Hematopoietic multipotent progenitor cell treated with erythropoietin and hydrocortisone succinate and interleukin-3 and kit ligand, for 15 days (in vitro differentiated cells): Measurements from ENCODE around the gene SELP.
"Not testable (repeated sequence)": the region's sequence is repeated elsewhere in the genome, so short reads cannot be mapped to it uniquely, and the experiment has no call there.

Source experiments
- DNase-seq: peaks from one replicate; pipeline ENCODE4 v3.0.0-alpha.2; 2015; ENCODE audit warnings: low spot score

The SELP gene

DNA sequence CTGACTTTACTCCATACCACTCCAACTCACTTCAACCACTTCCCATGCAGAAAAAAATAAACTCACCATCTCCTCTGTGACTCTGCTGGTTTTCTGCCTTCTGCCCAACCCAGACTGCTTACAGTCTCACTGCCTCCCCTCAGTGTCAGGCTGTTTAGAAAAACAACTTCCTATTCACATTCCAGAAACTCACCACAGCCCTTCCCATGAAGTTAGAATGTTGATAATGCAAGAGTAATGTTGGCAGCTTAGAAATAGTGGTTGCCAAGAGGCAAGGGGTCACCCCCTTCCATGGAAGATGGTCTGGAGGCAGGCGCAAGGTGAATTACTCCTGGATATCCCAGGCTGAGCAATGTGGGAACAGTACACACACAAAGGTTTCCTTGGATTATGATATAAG is at the start of gene SELP:
TSS of gene SELP (minus strand) at position 119 of the 400 bp plus-strand sequence. CDS start at position 69, 50 bp downstream.
- no peak for DNase-seq

DNA sequence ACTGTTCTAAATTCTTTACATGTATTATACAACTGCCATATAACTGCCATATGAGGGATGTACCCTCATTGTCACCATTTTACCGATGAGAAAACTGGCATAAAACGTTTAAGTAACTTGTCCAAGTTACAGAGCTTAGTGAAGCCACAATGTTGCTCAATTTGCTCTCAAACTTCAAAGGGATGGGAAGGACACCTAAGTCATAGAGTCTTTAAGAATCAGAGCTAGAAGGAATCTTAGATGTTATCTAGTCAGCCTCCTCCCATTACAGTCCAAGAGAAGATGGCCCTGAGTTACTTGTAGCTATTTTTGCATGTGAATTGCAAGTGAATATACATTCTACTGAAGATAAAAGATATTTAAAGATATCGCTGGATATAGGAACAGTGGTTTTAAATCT is 49.8 kb upstream of the SELP start:
- no peak for DNase-seq

DNA sequence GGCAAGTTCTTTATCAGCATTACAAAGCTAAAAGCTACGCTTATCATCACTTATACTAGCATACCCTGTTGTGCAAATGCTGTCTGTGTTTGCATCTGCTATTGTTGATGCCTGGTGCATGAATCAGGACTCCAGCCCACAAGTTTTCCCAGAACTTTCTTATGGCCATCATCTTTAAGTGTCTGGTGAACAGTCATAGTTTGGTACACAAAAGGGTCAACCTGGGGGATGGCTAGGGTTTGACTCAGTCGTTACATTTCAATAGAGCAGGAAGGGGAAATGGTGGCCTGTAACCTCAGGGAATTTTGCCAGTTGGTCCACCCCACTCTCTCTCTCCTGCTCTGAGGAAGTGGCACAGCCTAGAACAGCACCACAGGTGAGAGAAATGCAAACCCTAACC is 46.1 kb upstream of the SELP start:
- no peak for DNase-seq

DNA sequence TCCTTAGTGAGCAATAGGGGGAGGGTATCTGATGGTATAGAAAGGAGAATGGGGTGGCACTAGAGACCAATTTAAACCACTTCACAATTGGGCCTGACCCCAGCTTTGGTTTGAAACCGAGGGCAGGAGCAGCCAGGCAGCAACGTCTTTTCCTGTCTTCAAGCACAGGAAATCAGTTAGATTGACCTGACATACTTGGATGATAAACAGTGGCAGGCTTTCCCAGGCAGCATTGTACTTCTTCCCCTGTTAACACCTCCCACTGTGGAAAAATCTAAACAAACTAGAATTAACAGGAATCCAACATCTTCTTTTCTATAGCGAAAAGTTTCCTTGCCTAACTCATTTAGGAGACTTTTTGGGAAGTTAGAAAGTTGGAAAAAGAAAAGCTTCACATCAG is 40.9 kb upstream of the SELP start:
- no peak for DNase-seq

DNA sequence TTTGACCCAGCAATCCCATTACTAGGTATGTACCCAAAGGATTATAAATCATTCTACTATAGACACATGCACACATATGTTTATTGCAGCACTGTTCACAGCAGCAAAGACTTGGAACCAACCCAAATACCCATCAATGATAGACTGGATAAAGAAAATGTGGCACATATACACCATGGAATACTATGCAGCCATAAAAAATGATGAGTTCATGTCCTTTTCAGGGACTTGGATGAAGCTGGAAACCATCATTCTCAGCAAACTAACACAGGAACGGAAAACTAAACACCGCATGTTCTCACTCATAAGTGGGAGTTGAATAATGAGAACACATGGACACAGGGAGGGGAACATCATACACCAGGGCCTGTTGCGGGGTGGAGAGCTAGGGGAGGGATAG is 40.3 kb upstream of the SELP start:
- not testable (repeated sequence) for DNase-seq

DNA sequence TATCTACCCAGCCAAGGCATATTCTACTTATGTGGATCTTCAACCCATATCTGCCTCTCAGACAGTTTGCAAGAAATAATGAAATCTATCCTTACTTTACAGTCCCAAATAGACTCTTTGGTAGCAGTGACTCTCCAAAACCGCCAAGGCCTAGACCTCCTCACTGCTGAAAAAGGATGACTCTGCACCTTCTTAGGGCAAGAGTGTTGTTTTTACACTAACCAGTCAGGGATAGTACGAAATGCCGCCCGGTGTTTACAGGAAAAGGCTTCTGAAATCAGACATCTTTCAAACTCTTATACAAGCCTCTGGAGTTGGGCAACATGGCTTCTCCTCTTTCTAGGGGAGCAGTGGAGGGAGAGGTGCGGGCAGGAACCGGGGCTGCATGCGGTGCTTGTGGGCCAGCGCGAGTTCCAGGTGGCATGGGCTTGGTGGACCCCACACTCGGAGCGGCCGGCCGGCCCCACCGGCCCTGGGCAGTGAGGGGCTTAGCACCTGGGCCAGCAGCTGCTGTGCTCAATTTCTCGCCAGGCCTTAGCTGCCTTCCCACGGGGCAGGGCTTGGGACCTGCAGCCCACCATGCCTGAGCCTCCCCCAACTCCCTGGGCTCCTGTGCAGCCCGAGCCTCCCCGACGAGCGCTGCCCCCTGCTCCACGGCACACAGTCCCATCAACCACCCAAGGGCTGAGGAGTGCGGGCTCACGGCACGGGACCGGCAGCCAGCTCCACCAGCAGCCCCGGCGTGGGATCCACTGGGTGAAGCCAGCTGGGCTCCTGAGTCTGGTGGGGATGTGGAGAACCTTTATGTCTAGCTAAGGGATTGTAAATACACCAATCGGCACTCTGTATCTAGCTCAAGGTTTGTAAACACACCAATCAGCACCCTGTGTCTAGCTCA is 38.0 kb upstream of the SELP start:
- not testable (repeated sequence) for DNase-seq

DNA sequence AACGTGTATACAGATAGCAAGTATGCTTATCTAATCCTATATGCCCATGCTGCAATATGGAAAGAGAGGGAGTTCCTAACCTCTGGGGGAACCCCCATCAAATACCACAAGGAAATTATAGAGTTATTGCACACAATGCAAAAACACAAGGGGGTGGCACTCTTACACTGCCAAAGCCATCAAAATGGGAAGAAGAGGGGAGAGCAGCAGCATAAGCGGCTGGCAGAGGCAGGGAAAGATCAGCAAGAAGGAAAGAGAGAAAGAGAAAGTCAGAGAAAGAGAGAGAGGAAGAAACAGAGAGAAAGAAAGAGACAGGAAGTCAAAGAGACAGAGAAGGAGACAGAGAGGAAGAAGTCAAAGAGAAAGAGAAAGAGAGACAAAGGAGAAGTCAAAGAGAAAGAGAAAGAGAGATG is 37.3 kb upstream of the SELP start:
- not testable (repeated sequence) for DNase-seq

DNA sequence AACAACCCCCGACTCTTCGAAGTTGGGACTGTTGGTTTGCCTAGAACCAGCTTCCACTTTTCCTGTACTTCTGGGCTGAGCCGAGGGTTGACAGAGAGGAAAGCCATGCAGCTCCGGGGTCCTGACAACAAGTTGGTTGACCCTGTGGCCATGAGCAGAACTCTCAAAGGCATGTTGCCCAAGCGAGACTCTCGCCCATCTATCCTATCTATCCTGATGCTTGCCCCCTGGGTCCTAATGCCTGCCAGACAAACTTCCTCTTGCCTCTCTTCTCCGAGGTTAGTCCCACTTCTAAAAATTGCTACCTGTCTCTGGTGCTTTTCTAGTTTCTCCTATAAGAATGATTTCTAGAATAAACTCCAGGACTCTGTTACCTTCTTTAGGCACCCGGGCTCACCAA is 32.8 kb upstream of the SELP start:
- not testable (repeated sequence) for DNase-seq

DNA sequence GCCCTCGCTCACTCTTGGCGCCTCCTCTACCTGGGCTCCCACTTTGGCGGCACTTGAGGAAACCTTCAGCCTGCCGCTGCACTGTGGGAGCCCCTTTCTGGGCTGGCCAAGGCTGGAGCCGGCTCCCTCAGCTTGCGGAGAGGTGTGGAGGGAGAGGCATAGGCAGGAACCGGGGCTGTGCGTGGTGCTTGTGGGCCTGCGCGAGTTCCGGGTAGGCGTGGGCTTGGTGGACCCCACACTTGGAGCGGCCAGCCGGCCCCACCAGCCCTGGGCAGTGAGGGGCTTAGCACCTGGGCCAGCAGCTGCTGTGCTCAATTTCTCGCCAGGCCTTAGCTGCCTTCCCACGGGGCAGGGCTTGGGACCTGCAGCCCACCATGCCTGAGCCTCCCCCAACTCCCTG is 31.1 kb upstream of the SELP start:
- DNase-seq, result not testable (repeated sequence)

DNA sequence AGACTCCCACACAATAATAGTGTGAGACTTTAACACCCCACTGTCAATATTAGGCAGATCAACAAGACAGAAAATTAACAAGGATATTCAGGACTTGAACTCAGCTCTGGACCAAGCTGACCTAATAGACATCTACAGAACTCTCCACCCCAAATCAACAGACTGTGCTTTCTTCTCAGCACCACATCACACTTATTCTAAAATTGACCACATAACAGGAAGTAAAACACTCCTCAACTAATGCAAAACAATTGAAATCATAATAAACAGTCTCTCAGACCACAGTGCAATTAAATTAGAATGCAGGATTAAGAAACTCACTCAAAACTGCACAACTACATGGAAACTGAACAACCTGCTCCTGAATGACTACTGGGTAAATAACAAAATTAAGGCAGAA is 28.9 kb upstream of the SELP start:
- not testable (repeated sequence) for DNase-seq

DNA sequence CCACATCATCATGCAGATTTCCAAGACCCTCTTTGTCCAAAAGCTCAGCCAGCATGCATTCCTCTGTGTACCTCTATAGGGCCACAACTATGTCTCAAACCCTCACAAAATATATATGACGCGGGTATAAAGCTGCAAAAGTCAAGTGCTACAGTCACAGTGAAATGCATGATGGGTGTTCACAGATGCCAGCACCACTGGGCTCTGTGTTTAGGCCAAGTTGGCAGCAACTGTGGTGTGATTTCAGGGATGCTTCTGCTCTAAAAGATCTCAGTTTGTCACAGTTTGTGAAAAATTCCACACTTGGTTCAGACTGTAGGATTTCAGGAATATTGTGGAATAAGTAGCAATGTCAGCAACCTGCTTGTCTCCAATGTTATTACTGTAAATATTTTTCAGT is 23.9 kb upstream of the SELP start:
- no peak for DNase-seq

DNA sequence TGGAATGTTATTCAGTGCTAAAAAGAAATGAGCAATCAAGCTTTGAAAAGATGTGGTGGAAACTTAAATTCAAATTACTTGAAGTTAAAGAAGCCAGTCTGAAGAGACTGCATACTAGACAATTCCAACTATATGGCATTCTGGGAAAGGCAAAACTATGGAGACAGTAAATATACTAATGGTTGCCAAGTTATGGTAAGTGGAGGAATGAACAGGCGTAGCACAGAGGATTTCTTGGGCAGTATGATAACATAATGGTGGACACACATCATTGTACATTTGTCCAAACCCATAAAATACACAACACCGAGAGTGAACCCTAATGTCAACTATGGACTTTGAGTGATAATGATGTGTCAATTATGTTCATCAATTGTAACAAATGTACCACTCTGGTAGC is 21.1 kb upstream of the SELP start:
- no peak for DNase-seq

DNA sequence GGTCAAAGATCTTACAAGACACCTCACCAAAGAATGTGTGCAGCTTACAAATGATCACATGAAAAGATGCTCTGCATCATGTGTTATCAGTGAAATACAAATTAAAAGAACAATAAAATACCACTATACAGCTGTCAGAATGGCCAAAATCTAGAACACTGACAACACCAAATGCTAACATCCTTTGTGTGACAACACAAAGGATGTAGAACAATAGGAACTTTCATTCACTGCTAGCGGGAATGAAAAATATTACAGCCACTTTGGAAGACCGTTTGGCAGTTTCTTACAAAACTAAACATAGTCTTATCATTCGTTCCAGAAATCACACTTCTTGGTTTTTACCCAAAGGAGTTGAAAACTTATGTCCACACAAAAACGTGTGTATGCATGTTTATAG is 20.6 kb upstream of the SELP start:
- DNase-seq, result no peak

DNA sequence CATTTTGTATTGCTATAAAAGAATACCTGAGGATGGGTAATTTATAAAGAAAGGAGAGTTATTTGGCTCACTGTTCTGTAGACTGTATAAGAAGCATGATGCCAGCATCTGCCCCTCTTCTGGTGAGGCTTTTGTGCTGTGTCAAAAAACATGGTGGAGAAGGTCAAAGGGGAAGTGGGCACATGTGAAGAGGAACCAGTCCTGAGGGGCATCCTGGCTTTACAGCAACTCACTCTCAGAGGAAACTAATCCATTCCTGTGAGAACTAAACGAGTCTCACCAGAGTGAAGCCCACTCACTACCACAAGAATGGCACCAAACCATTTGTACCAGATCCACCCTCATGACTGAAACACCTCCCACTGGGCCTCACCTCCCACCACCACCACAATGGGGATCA is 18.8 kb upstream of the SELP start:
- DNase-seq, result no peak

DNA sequence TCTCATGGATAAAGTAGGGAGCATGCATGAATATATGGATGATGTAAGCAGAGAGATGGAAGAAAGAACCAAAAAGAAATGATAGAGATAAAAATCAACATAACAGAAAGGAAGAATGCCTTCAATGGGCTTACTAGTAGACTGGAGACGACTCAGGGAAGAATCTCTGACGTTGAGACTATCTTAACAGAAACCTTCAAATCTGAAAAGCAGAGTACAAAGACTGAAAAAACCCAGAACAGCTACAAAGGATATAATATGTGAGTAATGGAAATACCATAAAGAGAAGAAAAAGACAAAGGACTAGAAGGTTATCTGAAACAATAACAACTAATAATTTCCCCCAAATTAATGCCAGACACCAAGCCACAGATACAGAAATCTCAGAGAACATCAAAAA is 18.3 kb upstream of the SELP start:
- no peak for DNase-seq

DNA sequence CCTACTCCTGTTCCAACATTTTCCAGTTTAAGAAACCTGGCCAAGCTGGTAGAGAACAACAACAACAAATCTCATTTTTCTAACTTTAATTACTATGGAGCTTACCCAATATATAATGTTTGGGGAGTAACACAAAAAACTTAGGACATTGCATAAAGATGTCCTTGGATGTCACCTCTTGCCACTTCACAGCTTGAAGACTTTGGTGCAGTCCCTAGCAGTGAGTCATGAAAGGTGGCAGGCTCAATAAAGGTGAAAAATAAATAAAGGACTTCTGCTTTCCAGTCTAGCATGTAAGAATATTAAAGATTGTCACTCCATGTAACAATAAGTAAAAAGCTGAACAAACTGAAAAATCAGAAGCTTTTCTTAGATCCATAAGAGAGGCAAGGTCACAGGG is 17.6 kb upstream of the SELP start:
- DNase-seq, result no peak

DNA sequence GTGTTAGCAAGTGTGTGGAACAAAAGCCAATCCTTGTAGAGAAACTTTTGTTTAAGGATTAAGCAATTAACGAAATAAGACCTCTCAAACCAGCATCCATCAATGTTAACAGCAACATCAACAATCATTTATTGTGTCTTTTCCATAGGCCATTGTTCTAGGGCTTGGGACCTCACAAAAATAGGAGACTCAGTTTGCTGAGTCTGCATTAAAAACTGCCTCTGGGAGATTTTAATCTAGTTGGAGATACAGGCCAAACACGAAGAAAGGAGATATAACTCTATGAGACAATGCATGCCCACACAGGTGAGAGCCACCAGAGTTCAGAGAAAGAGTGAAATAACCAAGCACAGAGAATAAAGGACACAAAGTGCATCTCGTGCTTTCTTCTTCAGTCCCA is 14.4 kb upstream of the SELP start:
- DNase-seq, result no peak

DNA sequence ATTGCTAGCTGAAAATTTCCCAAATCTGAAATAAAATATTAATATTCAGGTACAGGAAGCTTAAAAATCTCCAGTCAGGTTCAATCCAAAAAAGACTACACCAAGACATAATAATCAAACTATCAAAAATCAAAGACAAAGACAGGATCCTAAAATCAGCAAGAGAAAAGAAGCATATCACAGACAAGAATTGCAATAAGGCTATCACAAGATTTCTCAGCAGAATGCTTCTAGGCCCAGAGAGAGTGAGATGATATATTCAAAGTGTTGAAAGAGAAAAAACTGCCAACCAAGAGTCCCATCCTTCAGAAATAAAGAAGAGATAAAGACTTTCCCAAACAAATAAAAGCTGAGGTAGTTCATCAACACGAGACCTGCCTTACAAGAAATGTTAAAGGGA is 5.0 kb upstream of the SELP start:
- no peak for DNase-seq

DNA sequence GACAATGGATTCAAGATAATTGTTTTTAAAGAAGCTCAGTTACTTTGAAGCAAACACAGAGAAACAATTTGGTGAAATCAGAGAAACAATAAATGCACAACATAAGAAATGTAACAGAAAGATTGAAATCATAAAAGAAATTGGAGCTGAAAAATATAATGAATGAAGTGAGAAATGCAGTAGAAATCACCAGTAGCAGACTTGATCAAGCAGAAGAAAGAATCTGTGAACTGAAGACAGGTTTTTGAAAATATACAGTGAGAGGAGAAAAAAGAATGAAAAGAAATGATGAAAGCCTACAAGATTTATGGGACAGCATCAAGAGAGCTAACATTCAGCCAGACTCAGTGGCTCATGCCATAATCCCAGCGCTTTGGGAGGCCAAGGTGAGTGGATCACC is 4.2 kb upstream of the SELP start:
- no peak for DNase-seq

DNA sequence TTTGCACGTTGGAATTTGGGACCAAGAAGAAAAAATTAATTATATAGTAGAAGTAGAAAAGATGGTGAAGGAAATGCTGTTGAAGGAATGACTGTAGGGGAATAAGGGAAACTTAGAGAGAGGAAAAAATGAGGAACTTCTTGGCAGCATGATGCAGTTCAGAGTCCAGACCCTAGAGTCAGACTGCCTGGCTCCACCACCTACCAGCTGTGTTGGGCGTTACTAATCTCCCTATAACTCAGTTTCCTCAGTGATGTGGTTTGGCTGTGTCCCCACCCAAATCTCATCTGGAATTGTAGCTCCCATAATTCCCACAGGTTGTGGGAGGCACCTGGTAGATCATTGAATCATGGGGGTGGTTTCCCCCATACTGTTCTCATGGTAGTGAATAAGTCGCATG is 1.3 kb upstream of the SELP start:
- no peak for DNase-seq

DNA sequence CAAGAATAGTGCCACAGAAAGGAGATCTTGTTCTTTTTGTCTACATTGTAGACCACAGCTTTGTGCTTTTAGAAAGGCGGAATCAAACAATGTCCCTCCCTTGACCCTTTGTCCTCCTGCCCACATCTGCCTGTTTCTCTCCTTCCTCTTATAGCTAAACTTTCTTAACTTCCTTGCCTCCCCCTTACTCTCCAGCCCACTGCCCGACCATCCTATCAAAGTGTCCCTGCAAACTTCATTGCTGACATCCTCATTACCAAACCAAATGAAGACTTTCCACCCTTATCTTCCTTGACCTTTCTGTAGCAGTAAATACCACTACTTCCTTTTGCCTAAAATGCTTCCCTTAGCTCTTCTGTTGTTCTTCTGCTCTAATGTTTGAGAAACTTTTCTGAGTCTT is 5.0 kb downstream of the SELP start:
- DNase-seq, result no peak

DNA sequence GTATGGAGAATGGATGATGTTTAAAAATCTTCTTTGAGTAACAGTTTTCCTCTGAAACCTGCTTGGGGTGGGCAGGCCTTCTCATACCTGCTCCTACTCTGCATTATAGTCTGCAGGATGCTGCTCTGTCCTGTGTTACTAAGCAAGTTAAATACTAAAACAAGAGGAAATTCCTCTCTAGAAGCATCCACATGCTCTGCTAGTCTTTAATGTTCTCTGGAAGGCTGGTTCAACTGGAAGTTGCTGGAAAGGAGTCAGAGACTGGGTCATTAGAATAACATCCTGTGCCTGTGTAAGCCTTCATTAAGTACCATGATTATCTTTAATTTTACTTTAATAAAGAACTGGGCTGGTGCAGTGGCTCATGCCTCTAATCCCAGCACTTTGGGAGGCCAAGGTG is 5.8 kb downstream of the SELP start:
- DNase-seq, result no peak

DNA sequence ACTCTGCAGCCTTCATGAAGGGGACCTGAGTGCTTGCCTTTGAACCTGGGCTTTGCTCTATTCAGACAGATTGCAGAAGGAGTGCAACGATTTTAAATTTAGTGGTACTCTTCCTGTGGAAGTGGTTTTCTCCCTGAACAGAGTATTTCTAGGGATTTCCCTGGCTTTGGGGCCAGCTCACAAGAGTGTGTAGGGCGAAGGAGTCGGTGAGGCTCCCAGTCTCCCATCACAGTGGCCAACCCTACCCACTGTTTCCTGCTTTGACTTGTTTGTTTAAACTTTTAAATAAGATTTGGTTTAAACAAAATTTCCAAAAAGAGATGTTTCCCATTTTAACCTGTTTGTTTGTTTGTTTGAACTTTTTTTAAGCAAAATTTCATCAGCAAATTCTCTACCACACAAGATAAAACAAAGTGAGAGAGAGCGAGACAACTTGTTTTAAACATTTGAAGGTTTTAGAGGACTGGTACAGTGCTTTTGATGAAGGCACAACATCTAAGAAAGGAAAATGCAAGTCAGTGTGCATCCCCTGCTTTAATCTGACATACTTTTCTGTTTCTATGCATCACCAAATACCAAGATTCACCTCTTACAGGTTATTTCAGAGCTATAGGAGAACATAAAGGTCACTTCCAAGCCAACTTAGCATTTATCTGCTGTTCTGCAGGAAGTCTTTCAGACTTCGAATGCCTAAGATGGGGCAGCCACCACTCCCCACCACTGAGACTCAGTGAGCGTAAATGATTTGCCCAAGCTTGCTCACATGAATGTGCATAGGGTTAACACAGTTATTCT is 6.6 kb downstream of the SELP start:
- no peak for DNase-seq
